ENCODE data around the gene PRR3.

DNA sequence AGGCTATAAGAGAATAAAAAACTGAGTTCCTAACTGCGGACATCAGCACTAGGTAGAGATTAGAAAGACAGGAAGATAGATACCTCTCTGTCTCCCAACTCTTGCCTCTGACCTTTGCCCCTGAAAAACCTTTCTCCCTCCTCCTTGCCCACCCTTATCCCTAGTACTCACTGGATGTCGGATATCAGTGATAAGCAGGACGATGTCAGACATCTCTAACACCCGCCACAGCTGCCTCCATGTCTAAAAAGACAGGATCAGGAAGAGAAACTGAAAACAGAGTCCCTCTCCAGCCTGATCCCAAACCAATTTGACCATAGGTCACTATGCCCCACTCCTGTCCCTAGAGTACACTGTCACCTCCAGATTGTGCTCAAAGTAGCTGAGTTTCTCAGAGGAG is 2.7 kb upstream of the PRR3 start:
- TF ChIP-seq, protein P1, sequence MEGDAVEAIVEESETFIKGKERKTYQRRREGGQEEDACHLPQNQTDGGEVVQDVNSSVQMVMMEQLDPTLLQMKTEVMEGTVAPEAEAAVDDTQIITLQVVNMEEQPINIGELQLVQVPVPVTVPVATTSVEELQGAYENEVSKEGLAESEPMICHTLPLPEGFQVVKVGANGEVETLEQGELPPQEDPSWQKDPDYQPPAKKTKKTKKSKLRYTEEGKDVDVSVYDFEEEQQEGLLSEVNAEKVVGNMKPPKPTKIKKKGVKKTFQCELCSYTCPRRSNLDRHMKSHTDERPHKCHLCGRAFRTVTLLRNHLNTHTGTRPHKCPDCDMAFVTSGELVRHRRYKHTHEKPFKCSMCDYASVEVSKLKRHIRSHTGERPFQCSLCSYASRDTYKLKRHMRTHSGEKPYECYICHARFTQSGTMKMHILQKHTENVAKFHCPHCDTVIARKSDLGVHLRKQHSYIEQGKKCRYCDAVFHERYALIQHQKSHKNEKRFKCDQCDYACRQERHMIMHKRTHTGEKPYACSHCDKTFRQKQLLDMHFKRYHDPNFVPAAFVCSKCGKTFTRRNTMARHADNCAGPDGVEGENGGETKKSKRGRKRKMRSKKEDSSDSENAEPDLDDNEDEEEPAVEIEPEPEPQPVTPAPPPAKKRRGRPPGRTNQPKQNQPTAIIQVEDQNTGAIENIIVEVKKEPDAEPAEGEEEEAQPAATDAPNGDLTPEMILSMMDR (IDR thresholded peaks at IDR 0.05; ENCODE audit: borderline replicate concordance, extremely low read depth, low read length, poor library complexity, severe bottlenecking): no peak
- TF ChIP-seq EZH2 (IDR thresholded peaks at IDR 0.05; ENCODE audit: borderline replicate concordance, low read depth, low read length, severe bottlenecking): no peak

Measured in DND-41 (cell line).